Measurements from ENCODE around the gene DPEP2.
A peak's percentile ranks its signal among the peaks of the same experiment; 100 is the strongest.
"Not testable (repeated sequence)": the region's sequence is repeated elsewhere in the genome, so short reads cannot be mapped to it uniquely, and the experiment has no call there.

GRCh38 chr16:67998779-67999688 lies at the start of gene DPEP2:
- TF ChIP-seq CTCF (IDR thresholded peaks at IDR 0.05): not testable (repeated sequence)
- TF ChIP-seq POLR2AphosphoS5 (IDR thresholded peaks at IDR 0.05): peak in 1 of 4 donors; percentile 23

All from sigmoid colon (tissue), 4 donors.